HCT116 (cell line): ENCODE measurements around the gene NEURL3. TPM values are rescaled to one million over a fixed set of nuclear protein-coding genes. Genes with fewer than 3 reads are reported as not detected.

Source experiments
- ATAC-seq: fragments of 200-7000 bp; cut with Tn5 transposase; 2 replicates; pipeline ENCODE4 v1.9.1; 2020; ENCODE audit warnings: mild to moderate bottlenecking, moderate library complexity
- BruUV-seq: library from RNA; stranded (reverse); fragments of 400-500 nt; replicated peaks from 2 replicates; lab custom pipeline; 2021; lab: Mats Ljungman, UMichigan
- CTCF ChIA-PET: fragments of 300-600 bp; sonication (Branson Sonifier 250); formaldehyde crosslinking; loops from one replicate; lab custom pipeline; 2021; ENCODE audit warnings: antibody characterized with exemption; lab: Charles Lee
- POLR2A ChIA-PET: fragments of 300-600, 350-600 bp; sonication (Branson Sonifier 250); formaldehyde crosslinking; loops from one replicate; lab custom pipeline; 2021; ENCODE audit warnings: antibody characterized with exemption; lab: Charles Lee
- RAD21 ChIA-PET, 2 experiments: fragments of 300-600 bp; sonication (Branson Sonifier 250); formaldehyde crosslinking; loops; one replicate each; lab custom pipeline; 2023; ENCODE audit warnings: low total read pairs in 2 of 2; ENCODE audit not compliant: uncharacterized antibody in 2 of 2, unreplicated experiment in 2 of 2, low non-redundant PET in 1 of 2; lab: Charles Lee
- DNase-seq: peaks from one replicate; pipeline ENCODE4 v3.0.0-alpha.2; 2010; ENCODE audit warnings: low read depth, low spot score
- H2AFZ ChIP-seq: fragments of 200-600 bp; shearing (Covaris generic), sonication (generic); 2 replicates; pipeline ENCODE4 v1.6.1; 2017; ENCODE audit warnings: low read depth, mixed run types, mixed read lengths, antibody characterized with exemption, low read length; ENCODE audit not compliant: poor library complexity, severe bottlenecking
- H3K27ac ChIP-seq: 2 replicates; pipeline ENCODE4 v1.5.1; 2012; ENCODE audit warnings: low read depth, low read length
- H3K27me3 ChIP-seq: fragments of 200-600 bp; sonication (generic); 2 replicates; pipeline ENCODE4 v1.6.1; 2016; ENCODE audit warnings: mixed run types, low read length, mixed read lengths; ENCODE audit not compliant: insufficient read depth
- H3K36me3 ChIP-seq, 2 experiments: fragments of 200-500 bp in 1 of 2; fragments of 200-600 bp in 1 of 2; sonication (Bioruptor generic) in 1 of 2; sonication (generic) in 1 of 2; 2 replicates each; pipeline versions ENCODE4 v1.5.1 to v1.6.1; 2014 to 2016; ENCODE audit warnings: low read length in 2 of 2, inconsistent platforms in 1 of 2, mixed read lengths in 1 of 2, mixed run types in 1 of 2; ENCODE audit not compliant: insufficient read depth in 2 of 2, control insufficient read depth in 1 of 2
- H3K4me1 ChIP-seq, 2 experiments: fragments of 200-600 bp in 1 of 2; sonication (generic) in 1 of 2; 2 replicates each; pipeline versions ENCODE4 v1.5.1 to v1.6.1; 2012 to 2017; ENCODE audit warnings: low read length in 2 of 2, inconsistent platforms in 1 of 2, mild to moderate bottlenecking in 1 of 2, mixed read lengths in 1 of 2, mixed run types in 1 of 2, moderate library complexity in 1 of 2; ENCODE audit not compliant: insufficient read depth in 2 of 2, control insufficient read depth in 1 of 2
- H3K4me2 ChIP-seq: fragments of 200-600 bp; sonication (generic); 2 replicates; pipeline ENCODE4 v1.6.1; 2017; ENCODE audit warnings: mixed run types, low read length, mixed read lengths
- H3K4me3 ChIP-seq, 2 experiments: fragments of 200-600 bp in 1 of 2; sonication (generic) in 1 of 2; replicated peaks in 1 of 2; 2 replicates each; pipeline ENCODE4 v1.5.1; 2011 to 2016; ENCODE audit warnings: low read length in 2 of 2, control low read depth in 1 of 2, low read depth in 1 of 2, mild to moderate bottlenecking in 1 of 2, mixed read lengths in 1 of 2, mixed run types in 1 of 2
- H3K79me2 ChIP-seq: fragments of 200-600 bp; sonication (generic); 2 replicates; pipeline ENCODE4 v1.6.1; 2017; ENCODE audit warnings: mild to moderate bottlenecking, mixed run types, low read length, moderate library complexity, mixed read lengths; ENCODE audit not compliant: insufficient read depth
- H3K9ac ChIP-seq: fragments of 200-600 bp; sonication (generic); 2 replicates; pipeline ENCODE4 v1.6.1; 2016; ENCODE audit warnings: low read length, mixed read lengths
- H3K9me2 ChIP-seq: fragments of 200-600 bp; sonication (generic), shearing (Covaris generic); 2 replicates; pipeline ENCODE4 v1.6.1; 2017; ENCODE audit warnings: mixed run types, mild to moderate bottlenecking, moderate library complexity; ENCODE audit not compliant: insufficient read depth
- H3K9me3 ChIP-seq, 2 experiments: fragments of 200-500 bp in 1 of 2; fragments of 200-600 bp in 1 of 2; sonication (Bioruptor generic) in 1 of 2; sonication (generic) in 1 of 2; 2 replicates each; pipeline ENCODE4 v1.6.1; 2014 to 2017; ENCODE audit warnings: low read length in 2 of 2, mixed read lengths in 2 of 2, inconsistent platforms in 1 of 2, low read depth in 1 of 2, mild to moderate bottlenecking in 1 of 2, mixed run types in 1 of 2, moderate library complexity in 1 of 2; ENCODE audit not compliant: control insufficient read depth in 1 of 2, insufficient read depth in 1 of 2
- H4K20me1 ChIP-seq: fragments of 200-600 bp; sonication (generic), shearing (Covaris generic); 2 replicates; pipeline ENCODE4 v1.6.1; 2017; ENCODE audit warnings: mixed run types, mild to moderate bottlenecking, moderate library complexity; ENCODE audit not compliant: insufficient read depth
- CEBPB ChIP-seq: IDR thresholded peaks from 2 replicates; pipeline ENCODE4 v1.6.1; 2012; ENCODE audit warnings: low read depth
- EGR1 ChIP-seq: IDR thresholded peaks from 2 replicates; pipeline ENCODE4 v1.6.1; 2012; ENCODE audit warnings: low read depth
- ELF1 ChIP-seq: IDR thresholded peaks from 2 replicates; pipeline ENCODE4 v1.6.1; 2012; ENCODE audit warnings: low read depth, borderline replicate concordance
- EZH2phosphoT487 ChIP-seq: fragments of 200-600 bp; IDR thresholded peaks from 2 replicates; pipeline ENCODE4 v1.6.1; 2018; ENCODE audit warnings: antibody characterized with exemption, borderline replicate concordance
- RAD21 ChIP-seq: IDR thresholded peaks from 2 replicates; pipeline ENCODE4 v1.6.1; 2012; ENCODE audit warnings: low read depth, mild to moderate bottlenecking
- SRF ChIP-seq: IDR thresholded peaks from 2 replicates; pipeline ENCODE4 v1.6.1; 2012; ENCODE audit warnings: low read depth
- intact Hi-C: fragments of 100-400 bp; cut with micrococcal nuclease; formaldehyde crosslinking; loops from 2 replicates; pipeline ENCODE4 v1.10.0; 2022
- total RNA-seq: library from RNA; stranded (reverse); gene quantifications from one replicate; pipeline ENCODE4 v1.2.1, GENCODE V29; 2021; ENCODE audit not compliant: unreplicated experiment
- TF ChIP-seq, protein P1 (sequence below): IDR thresholded peaks from 2 replicates; pipeline ENCODE4 v1.6.1; 2012; ENCODE audit warnings: low read depth
- TF ChIP-seq, protein P2 (sequence below), 3 experiments: fragments of 200-600 bp in 1 of 3; sonication (generic) in 1 of 3; IDR thresholded peaks in 2 of 3; conservative IDR thresholded peaks in 1 of 3; 2 replicates each; pipeline ENCODE4 v1.5.1; 2012 to 2017; ENCODE audit warnings: low read depth in 2 of 3, low read length in 2 of 3, antibody characterized with exemption in 1 of 3, borderline replicate concordance in 1 of 3, control low read depth in 1 of 3, mild to moderate bottlenecking in 1 of 3, mixed read lengths in 1 of 3, mixed run types in 1 of 3, moderate library complexity in 1 of 3; ENCODE audit not compliant: insufficient read depth in 1 of 3
- TF ChIP-seq, protein P3 (sequence below): IDR thresholded peaks from 2 replicates; pipeline ENCODE4 v1.6.1; 2012

The NEURL3 gene
- total RNA-seq, 1 experiment from 2014 or later, result not detected

DNA sequence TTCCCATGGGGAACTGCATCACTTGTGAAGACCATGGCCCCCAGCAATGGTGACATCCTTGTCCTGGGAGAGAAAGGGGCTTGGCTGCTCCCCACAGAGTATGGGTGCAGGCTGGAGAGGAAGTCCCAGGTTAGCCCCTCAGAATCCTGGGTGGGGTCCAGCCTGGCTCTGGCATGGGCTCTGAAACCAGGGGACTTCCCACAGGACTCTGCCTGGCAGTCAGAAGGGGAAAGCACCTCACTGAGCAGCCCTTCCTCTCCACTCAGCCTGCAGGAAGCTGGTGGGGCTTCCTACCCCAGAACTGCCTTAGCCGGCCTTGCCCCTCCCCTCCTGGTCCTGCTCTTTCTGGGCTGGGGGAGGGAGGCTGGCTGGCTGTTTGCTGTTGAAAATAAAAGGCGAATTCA lies 3.7 kb downstream of the NEURL3 start:
- TF ChIP-seq, protein P1, sequence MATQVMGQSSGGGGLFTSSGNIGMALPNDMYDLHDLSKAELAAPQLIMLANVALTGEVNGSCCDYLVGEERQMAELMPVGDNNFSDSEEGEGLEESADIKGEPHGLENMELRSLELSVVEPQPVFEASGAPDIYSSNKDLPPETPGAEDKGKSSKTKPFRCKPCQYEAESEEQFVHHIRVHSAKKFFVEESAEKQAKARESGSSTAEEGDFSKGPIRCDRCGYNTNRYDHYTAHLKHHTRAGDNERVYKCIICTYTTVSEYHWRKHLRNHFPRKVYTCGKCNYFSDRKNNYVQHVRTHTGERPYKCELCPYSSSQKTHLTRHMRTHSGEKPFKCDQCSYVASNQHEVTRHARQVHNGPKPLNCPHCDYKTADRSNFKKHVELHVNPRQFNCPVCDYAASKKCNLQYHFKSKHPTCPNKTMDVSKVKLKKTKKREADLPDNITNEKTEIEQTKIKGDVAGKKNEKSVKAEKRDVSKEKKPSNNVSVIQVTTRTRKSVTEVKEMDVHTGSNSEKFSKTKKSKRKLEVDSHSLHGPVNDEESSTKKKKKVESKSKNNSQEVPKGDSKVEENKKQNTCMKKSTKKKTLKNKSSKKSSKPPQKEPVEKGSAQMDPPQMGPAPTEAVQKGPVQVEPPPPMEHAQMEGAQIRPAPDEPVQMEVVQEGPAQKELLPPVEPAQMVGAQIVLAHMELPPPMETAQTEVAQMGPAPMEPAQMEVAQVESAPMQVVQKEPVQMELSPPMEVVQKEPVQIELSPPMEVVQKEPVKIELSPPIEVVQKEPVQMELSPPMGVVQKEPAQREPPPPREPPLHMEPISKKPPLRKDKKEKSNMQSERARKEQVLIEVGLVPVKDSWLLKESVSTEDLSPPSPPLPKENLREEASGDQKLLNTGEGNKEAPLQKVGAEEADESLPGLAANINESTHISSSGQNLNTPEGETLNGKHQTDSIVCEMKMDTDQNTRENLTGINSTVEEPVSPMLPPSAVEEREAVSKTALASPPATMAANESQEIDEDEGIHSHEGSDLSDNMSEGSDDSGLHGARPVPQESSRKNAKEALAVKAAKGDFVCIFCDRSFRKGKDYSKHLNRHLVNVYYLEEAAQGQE, result no peak
- TF ChIP-seq SRF (no peak), EGR1 (no peak)
- H3K36me3 ChIP-seq, result no peaks in the 10 kb centered on the region
- ChIA-PET RAD21 (no interaction called here), POLR2A (no interaction called here), CTCF (no interaction called here)
- no peak for DNase-seq
- intact Hi-C loops, result no loop called here
- H3K27me3 ChIP-seq, result no peaks in the 10 kb centered on the region
- no peaks in the 10 kb centered on the region for H3K79me2 ChIP-seq
- no peak overlapping the region for H3K9ac ChIP-seq
- H2AFZ ChIP-seq, result no peak overlapping the region
- no peak for ATAC-seq
- no peak overlapping the region for H3K27ac ChIP-seq
- no TSS peak for BruUV-seq
- H3K4me2 ChIP-seq, result no peak overlapping the region
- no peaks in the 10 kb centered on the region for H3K9me2 ChIP-seq
- H3K4me1 ChIP-seq, result peaks cover 15 to 29% of the 10 kb centered on the region in 2 experiments
- H4K20me1 ChIP-seq, result no peaks in the 10 kb centered on the region
- H3K9me3 ChIP-seq, result no peaks in the 10 kb centered on the region
- H3K4me3 ChIP-seq, result no peak overlapping the region

DNA sequence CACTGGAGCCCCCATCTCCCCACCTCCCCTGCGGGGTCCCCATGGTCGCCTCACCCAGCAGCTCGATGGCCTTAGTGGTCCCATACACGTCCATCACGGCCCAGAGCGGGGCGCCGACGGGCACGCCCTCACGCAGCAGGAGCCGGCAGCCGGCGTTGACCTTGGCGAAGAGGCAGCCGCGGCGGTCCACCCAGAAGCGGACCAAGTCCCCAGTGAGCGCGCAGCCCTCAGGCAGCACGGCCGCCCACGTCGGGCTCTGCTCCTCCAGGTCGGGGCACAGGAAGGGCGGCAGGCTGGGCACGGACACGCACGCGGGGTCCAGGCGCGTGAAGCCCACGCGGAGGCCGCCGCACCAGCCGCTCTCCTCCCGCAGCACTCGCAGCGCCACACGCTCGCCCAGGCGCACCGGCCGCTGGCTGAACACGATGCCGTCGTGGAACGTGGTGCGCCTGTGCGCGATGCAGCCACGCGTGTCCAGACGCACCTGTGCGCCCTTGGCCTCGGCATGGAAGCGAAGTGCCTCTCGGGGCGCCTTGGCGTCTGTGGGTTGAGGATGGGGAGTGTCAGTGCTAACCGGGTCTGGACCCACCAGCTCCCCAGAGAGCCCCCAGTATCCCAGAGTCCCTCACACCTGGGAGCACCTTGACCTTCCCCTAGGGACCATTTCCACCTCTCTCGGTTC lies 4.6 kb downstream of the NEURL3 start:
- intact Hi-C loops, result no loop called here
- H3K9me2 ChIP-seq, result no peaks in the 10 kb centered on the region
- no peak for DNase-seq
- no peak for ATAC-seq
- no peak overlapping the region for H3K27ac ChIP-seq
- no peaks in the 10 kb centered on the region for H4K20me1 ChIP-seq
- H2AFZ ChIP-seq, result no peak overlapping the region
- BruUV-seq, result no TSS peak
- no peaks in the 10 kb centered on the region for H3K36me3 ChIP-seq
- no peaks in the 10 kb centered on the region for H3K79me2 ChIP-seq
- H3K4me1 ChIP-seq, result peaks cover 8 to 19% of the 10 kb centered on the region in 2 experiments
- no peaks in the 10 kb centered on the region for H3K9me3 ChIP-seq
- POLR2A ChIA-PET, result no interaction called here
- H3K4me3 ChIP-seq, result no peak overlapping the region
- no peak overlapping the region for H3K9ac ChIP-seq
- CTCF ChIA-PET, result no interaction called here
- no peaks in the 10 kb centered on the region for H3K27me3 ChIP-seq
- H3K4me2 ChIP-seq, result no peak overlapping the region
- RAD21 ChIA-PET, result no interaction called here
- TF ChIP-seq, protein P2, sequence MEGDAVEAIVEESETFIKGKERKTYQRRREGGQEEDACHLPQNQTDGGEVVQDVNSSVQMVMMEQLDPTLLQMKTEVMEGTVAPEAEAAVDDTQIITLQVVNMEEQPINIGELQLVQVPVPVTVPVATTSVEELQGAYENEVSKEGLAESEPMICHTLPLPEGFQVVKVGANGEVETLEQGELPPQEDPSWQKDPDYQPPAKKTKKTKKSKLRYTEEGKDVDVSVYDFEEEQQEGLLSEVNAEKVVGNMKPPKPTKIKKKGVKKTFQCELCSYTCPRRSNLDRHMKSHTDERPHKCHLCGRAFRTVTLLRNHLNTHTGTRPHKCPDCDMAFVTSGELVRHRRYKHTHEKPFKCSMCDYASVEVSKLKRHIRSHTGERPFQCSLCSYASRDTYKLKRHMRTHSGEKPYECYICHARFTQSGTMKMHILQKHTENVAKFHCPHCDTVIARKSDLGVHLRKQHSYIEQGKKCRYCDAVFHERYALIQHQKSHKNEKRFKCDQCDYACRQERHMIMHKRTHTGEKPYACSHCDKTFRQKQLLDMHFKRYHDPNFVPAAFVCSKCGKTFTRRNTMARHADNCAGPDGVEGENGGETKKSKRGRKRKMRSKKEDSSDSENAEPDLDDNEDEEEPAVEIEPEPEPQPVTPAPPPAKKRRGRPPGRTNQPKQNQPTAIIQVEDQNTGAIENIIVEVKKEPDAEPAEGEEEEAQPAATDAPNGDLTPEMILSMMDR (IDR thresholded peaks at IDR 0.05 in 2 of 3, conservative IDR thresholded peaks at IDR 0.05 in 1 of 3; ENCODE audit: borderline replicate concordance in 1 of 3, insufficient read depth in 1 of 3, low read depth in 2 of 3, low read length in 2 of 3), result no peak
- TF ChIP-seq SRF (no peak), RAD21 (no peak), CEBPB (no peak), ELF1 (no peak), EZH2phosphoT487 (no peak)
- TF ChIP-seq, protein P3, sequence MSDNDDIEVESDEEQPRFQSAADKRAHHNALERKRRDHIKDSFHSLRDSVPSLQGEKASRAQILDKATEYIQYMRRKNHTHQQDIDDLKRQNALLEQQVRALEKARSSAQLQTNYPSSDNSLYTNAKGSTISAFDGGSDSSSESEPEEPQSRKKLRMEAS, result no peak
- TF ChIP-seq, protein P1, result no peak
